Skeletal muscle tissue (tissue), 4 donors: ENCODE results near the gene RNPEP. TPM values are rescaled to one million over a fixed set of nuclear protein-coding genes. Genes with fewer than 3 reads are reported as not detected.

Experiments
- H3K27ac ChIP-seq: one replicate; pipeline ENCODE4 v1.7.0; 2013; ENCODE audit warnings: mild to moderate bottlenecking, low read depth, low read length, inconsistent platforms
- H3K27me3 ChIP-seq, 3 donors: one replicate each; pipeline ENCODE4 v1.7.0; 2013; ENCODE audit warnings: low read length in 3 of 3; ENCODE audit not compliant: control insufficient read depth in 3 of 3, insufficient read depth in 3 of 3
- H3K36me3 ChIP-seq, 3 donors: one replicate each; pipeline ENCODE4 v1.7.0; 2013; ENCODE audit warnings: low read length in 3 of 3; ENCODE audit not compliant: control insufficient read depth in 3 of 3, insufficient read depth in 3 of 3
- H3K4me1 ChIP-seq, 3 donors: one replicate each; pipeline ENCODE4 v1.7.0; 2013; ENCODE audit warnings: low read length in 3 of 3, mild to moderate bottlenecking in 3 of 3; ENCODE audit not compliant: control insufficient read depth in 3 of 3, insufficient read depth in 3 of 3
- H3K4me3 ChIP-seq, 3 donors: one replicate each; pipeline ENCODE4 v1.7.0; 2013; ENCODE audit warnings: low read length in 3 of 3
- H3K9ac ChIP-seq, 3 donors: one replicate each; pipeline ENCODE4 v1.7.0; 2013; ENCODE audit warnings: low read length in 3 of 3, mild to moderate bottlenecking in 3 of 3, moderate library complexity in 2 of 3, low read depth in 1 of 3
- H3K9me3 ChIP-seq, 3 donors: one replicate each; pipeline ENCODE4 v1.7.0; 2013; ENCODE audit warnings: low read length in 3 of 3; ENCODE audit not compliant: control insufficient read depth in 3 of 3
- total RNA-seq: library from RNA; depleted of rRNA; stranded (reverse); fragments of >200 nt; gene quantifications from one replicate; pipeline ENCODE4 v1.2.3, GENCODE V29; 2014
- donor health status: Osteomylitis.

Gene RNPEP
- total RNA-seq, 1 donor from 2014 or later = 14.6 TPM

- peaks cover 0 to 2% (median 0%) of the 10 kb centered on the region in 3 donors for H3K4me1 ChIP-seq
- H3K9ac ChIP-seq = no peak overlapping the region
- H3K27me3 ChIP-seq = no peaks in the 10 kb centered on the region
- H3K4me3 ChIP-seq = no peak overlapping the region
- peaks cover 33 to 40% (median 33%) of the 10 kb centered on the region in 3 donors for H3K36me3 ChIP-seq
- H3K27ac ChIP-seq = no peak overlapping the region
- no peaks in the 10 kb centered on the region for H3K9me3 ChIP-seq
Measured at GRCh38 chr1:202007805-202008489, 25.5 kb downstream of the RNPEP start.

DNA sequence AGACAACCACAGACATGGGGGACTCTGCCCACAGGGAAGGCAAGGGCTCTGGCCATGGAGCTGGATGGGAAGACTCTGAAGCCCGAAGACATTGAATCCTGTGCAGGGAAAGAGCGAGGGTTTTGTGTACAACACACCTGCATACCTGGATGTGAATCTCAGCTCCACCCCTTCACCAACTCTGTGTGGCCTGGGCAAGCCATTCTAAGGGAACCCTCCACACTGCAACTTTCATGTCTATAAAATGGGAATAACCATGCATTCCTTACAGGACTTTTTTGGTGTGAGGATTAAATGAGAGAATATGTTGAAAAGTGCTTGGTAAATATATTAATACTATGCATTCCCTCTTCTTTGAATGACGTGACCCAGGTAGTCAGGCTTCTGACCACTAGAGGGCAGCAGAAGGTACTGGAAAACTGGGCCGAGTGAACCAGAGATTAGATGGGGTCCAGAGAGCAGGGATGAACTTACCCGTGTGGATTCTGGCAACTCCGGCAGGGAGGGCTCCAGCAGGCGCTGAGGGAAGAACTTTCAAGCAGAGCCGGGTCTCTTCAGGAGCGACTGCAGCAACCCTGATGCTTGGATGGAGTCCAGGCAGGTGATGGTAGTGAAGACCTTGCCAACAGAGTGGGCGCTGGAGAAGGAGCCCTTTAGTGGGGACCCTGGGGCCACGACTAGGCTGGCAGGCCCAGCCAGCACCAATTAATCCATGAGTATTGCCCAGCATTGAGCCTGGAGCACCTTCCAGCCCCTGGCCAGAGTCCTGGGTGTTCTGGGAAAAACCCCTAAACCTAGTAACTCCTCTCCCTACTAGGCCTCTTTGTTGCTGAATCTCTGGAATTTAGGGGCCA, 27.1 kb downstream of the RNPEP start:
- Histone ChIP-seq H3K27me3 (no peaks in the 10 kb centered on the region), H3K27ac (no peak overlapping the region), H3K9me3 (no peaks in the 10 kb centered on the region), H3K36me3 (peaks cover 18 to 24% (median 20%) of the 10 kb centered on the region in 3 donors), H3K9ac (no peak overlapping the region), H3K4me1 (peaks cover 0 to 2% (median 0%) of the 10 kb centered on the region in 3 donors), H3K4me3 (no peak overlapping the region)

GRCh38 chr1:202010180-202011015, 27.9 kb downstream of the RNPEP start, which contains the start of gene ELF3:
Gene ELF3 (plus strand): TSS chr1:202010587. CDS start chr1:202011137, 550 bp downstream.
- H3K9me3 ChIP-seq = no peaks in the 10 kb centered on the region
- no peak within 1 kb of the TSS for H3K9ac ChIP-seq
- peaks cover 0 to 2% (median 0%) of the 10 kb centered on the region in 3 donors for H3K4me1 ChIP-seq
- no peak within 1 kb of the TSS for H3K27ac ChIP-seq
- H3K27me3 ChIP-seq = no peaks in the 10 kb centered on the region
- H3K4me3 ChIP-seq = no peak within 1 kb of the TSS
- H3K36me3 ChIP-seq = peaks cover 9 to 16% (median 14%) of the 10 kb centered on the region in 3 donors

- no peak overlapping the region for H3K9ac ChIP-seq
- no peaks in the 10 kb centered on the region for H3K9me3 ChIP-seq
- H3K4me3 ChIP-seq = no peak overlapping the region
Measured at GRCh38 chr1:202011994-202012393, 29.5 kb downstream of the RNPEP start.

DNA sequence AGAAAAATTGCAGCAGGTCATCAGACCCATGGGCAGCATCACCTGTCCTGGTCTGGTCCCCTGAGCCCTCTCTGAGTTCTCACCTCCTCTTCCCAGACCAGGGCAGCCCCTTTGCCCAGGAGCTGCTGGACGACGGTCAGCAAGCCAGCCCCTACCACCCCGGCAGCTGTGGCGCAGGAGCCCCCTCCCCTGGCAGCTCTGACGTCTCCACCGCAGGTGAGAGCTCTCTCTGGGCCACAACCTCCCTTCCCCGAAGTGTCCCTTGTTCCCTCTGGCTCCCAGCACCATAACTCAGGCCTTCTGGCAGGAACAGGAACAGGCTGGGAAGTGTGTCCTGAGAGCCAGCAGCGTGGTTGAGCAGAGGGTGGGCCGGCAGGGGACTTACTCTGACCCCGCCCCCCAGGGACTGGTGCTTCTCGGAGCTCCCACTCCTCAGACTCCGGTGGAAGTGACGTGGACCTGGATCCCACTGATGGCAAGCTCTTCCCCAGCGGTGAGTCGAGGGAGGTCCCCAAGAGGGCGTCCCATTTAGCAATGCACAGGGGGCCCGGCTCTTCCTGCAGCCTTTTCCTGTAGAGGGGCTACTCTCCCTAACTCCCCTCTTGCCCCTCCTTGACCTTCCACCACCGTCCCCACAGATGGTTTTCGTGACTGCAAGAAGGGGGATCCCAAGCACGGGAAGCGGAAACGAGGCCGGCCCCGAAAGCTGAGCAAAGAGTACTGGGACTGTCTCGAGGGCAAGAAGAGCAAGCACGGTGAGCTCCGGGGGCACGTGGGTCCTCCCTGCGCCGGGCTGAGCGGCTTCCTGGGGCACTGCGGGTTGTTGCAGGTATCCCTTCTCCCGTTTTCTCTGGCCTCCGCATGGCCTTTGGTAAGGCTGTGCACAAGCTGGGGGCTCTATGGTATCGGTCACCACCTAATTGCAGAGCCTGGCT, 30.4 kb downstream of the RNPEP start:
- peaks cover 0 to 2% (median 0%) of the 10 kb centered on the region in 3 donors for H3K4me1 ChIP-seq
- no peak overlapping the region for H3K4me3 ChIP-seq
- H3K9ac ChIP-seq = no peak overlapping the region

More at GRCh38 chr1:202011994-202012393, 29.5 kb downstream of the RNPEP start:
- Histone ChIP-seq H3K27me3 (no peaks in the 10 kb centered on the region), H3K27ac (no peak overlapping the region), H3K36me3 (peaks cover 0 to 11% (median 5%) of the 10 kb centered on the region in 3 donors), H3K4me1 (peaks cover 0 to 2% (median 0%) of the 10 kb centered on the region in 3 donors)

DNA sequence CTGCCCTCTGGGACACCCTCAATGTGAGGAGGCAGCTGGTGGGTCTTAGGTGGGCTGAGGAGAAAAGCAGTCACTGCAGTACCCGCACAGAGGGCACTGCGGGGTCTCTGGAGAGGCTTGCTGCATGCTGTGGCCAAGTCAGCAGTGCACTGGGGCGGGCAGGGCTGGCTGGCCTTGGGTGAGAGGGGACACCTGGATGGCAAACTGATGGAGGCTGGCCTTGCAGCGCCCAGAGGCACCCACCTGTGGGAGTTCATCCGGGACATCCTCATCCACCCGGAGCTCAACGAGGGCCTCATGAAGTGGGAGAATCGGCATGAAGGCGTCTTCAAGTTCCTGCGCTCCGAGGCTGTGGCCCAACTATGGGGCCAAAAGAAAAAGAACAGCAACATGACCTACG, 31.2 kb downstream of the RNPEP start:
- Histone ChIP-seq H3K27ac (no peak overlapping the region), H3K27me3 (peaks cover 0 to 6% (median 0%) of the 10 kb centered on the region in 3 donors), H3K9me3 (no peaks in the 10 kb centered on the region), H3K9ac (no peak overlapping the region), H3K4me3 (no peak overlapping the region), H3K4me1 (peaks cover 0 to 2% (median 0%) of the 10 kb centered on the region in 3 donors), H3K36me3 (peaks cover 0 to 7% (median 0%) of the 10 kb centered on the region in 3 donors)

More for the DNA sequence above, 30.4 kb downstream of the RNPEP start:
- no peaks in the 10 kb centered on the region for H3K9me3 ChIP-seq
- no peaks in the 10 kb centered on the region for H3K27me3 ChIP-seq
- no peak overlapping the region for H3K27ac ChIP-seq
- H3K36me3 ChIP-seq = peaks cover 0 to 8% (median 0%) of the 10 kb centered on the region in 3 donors

GRCh38 chr1:202014060-202014459, 31.6 kb downstream of the RNPEP start:
- H3K27me3 ChIP-seq = peaks cover 0 to 8% (median 0%) of the 10 kb centered on the region in 3 donors
- H3K27ac ChIP-seq = no peak overlapping the region
- H3K36me3 ChIP-seq = peaks cover 0 to 7% (median 0%) of the 10 kb centered on the region in 3 donors
- peaks cover 0 to 2% (median 0%) of the 10 kb centered on the region in 3 donors for H3K4me1 ChIP-seq
- H3K4me3 ChIP-seq = no peak overlapping the region
- H3K9ac ChIP-seq = no peak overlapping the region
- no peaks in the 10 kb centered on the region for H3K9me3 ChIP-seq

DNA sequence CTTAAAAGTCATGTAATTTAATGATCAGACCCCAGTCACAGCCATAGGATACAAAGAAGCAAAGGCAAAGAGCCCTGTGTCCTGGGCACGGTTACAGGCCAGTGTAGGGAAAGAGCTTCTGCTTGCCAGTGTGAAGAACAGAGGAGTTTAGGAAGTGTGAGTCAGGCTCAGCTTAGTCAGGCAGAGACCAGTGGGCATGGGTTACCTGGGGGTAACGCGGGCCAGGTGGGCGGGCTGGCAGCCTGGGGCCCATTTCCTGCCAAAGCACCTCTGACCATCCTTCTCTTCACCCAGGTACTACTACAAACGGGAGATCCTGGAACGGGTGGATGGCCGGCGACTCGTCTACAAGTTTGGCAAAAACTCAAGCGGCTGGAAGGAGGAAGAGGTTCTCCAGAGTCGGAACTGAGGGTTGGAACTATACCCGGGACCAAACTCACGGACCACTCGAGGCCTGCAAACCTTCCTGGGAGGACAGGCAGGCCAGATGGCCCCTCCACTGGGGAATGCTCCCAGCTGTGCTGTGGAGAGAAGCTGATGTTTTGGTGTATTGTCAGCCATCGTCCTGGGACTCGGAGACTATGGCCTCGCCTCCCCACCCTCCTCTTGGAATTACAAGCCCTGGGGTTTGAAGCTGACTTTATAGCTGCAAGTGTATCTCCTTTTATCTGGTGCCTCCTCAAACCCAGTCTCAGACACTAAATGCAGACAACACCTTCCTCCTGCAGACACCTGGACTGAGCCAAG, 32.6 kb downstream of the RNPEP start:
- H3K4me1 ChIP-seq = no peaks in the 10 kb centered on the region
- H3K27me3 ChIP-seq = peaks cover 0 to 8% (median 0%) of the 10 kb centered on the region in 3 donors
- H3K9ac ChIP-seq = no peak overlapping the region
- no peak overlapping the region for H3K4me3 ChIP-seq
- no peak overlapping the region for H3K27ac ChIP-seq
- H3K9me3 ChIP-seq = no peaks in the 10 kb centered on the region
- peaks cover 0 to 7% (median 0%) of the 10 kb centered on the region in 3 donors for H3K36me3 ChIP-seq
